SK-N-SH (cell line): ENCODE results near the gene EHD1. TPM values are rescaled to one million over a fixed set of nuclear protein-coding genes. Genes with fewer than 3 reads are reported as not detected.

Experiments
- CTCF ChIA-PET: fragments of 300-600, 350-600 bp; formaldehyde crosslinking; extraction: SDS; loops from one replicate; lab custom pipeline; 2021; lab: Yijun Ruan, JAX
- POLR2A ChIA-PET: fragments of 350-600 bp; sonication (Branson Sonifier 250); formaldehyde crosslinking; extraction: SDS; loops from one replicate; lab custom pipeline; 2020; ENCODE audit warnings: antibody characterized with exemption, inconsistent platforms; lab: Yijun Ruan, JAX
- DNase-seq: peaks from one replicate; pipeline ENCODE4 v3.0.0; 2012
- H2AFZ ChIP-seq: fragments of 200-600 bp; sonication (generic); 2 replicates; pipeline ENCODE4 v1.8.1; 2016; ENCODE audit warnings: antibody characterized with exemption, mild to moderate bottlenecking, low read depth
- H3F3A ChIP-seq: fragments of 200-600 bp; sonication (generic); replicated peaks from 2 replicates; pipeline ENCODE3; 2016; ENCODE audit warnings: antibody characterized with exemption, mild to moderate bottlenecking; ENCODE audit not compliant: insufficient read depth
- H3K27ac ChIP-seq, 2 experiments: fragments of 200-500 bp in 1 of 2; fragments of 200-600 bp in 1 of 2; sonication (Bioruptor generic) in 1 of 2; sonication (generic), shearing (Covaris generic) in 1 of 2; 2 replicates each; pipeline versions ENCODE4 v1.5.1 to v1.6.1; 2014 to 2016; ENCODE audit warnings: low read depth in 2 of 2, inconsistent platforms in 1 of 2, low read length in 1 of 2, mild to moderate bottlenecking in 1 of 2, mixed read lengths in 1 of 2
- H3K27me3 ChIP-seq: fragments of 200-600 bp; sonication (generic), shearing (Covaris generic); 2 replicates; pipeline ENCODE4 v1.6.1; 2016; ENCODE audit warnings: mixed run types; ENCODE audit not compliant: insufficient read depth
- H3K36me3 ChIP-seq, 2 experiments: fragments of 200-500 bp in 1 of 2; fragments of 200-600 bp in 1 of 2; sonication (Bioruptor generic) in 1 of 2; sonication (generic) in 1 of 2; replicated peaks in 1 of 2; 2 replicates each; pipeline versions ENCODE3 to v1.5.1; 2014 to 2016; ENCODE audit warnings: low read length in 1 of 2, mild to moderate bottlenecking in 1 of 2; ENCODE audit not compliant: insufficient read depth in 2 of 2, control insufficient read depth in 1 of 2
- H3K4me1 ChIP-seq, 2 experiments: fragments of 200-500 bp in 1 of 2; fragments of 200-600 bp in 1 of 2; sonication (Bioruptor generic) in 1 of 2; sonication (generic), shearing (Covaris generic) in 1 of 2; 2 replicates each; pipeline versions ENCODE4 v1.5.1 to v1.6.1; 2014 to 2016; ENCODE audit warnings: low read depth in 1 of 2, low read length in 1 of 2, mixed run types in 1 of 2; ENCODE audit not compliant: insufficient read depth in 2 of 2, control insufficient read depth in 1 of 2
- H3K4me2 ChIP-seq: fragments of 200-600 bp; sonication (generic), shearing (Covaris generic); 2 replicates; pipeline ENCODE4 v1.6.1; 2017; ENCODE audit warnings: mixed run types
- H3K4me3 ChIP-seq, 2 experiments: fragments of 200-500 bp in 1 of 2; fragments of 200-600 bp in 1 of 2; sonication (Bioruptor generic) in 1 of 2; sonication (generic), shearing (Covaris generic) in 1 of 2; 2 replicates each; pipeline versions ENCODE4 v1.5.1 to v1.8.1; 2014 to 2016; ENCODE audit warnings: low read depth in 2 of 2, inconsistent platforms in 1 of 2, low read length in 1 of 2, mild to moderate bottlenecking in 1 of 2, mixed read lengths in 1 of 2, moderate library complexity in 1 of 2
- H3K79me2 ChIP-seq: fragments of 200-600 bp; sonication (generic); 2 replicates; pipeline ENCODE4 v1.8.1; 2017; ENCODE audit warnings: mild to moderate bottlenecking; ENCODE audit not compliant: insufficient read depth
- H3K9ac ChIP-seq: fragments of 200-600 bp; sonication (generic); 2 replicates; pipeline ENCODE4 v1.6.1; 2017; ENCODE audit warnings: mixed run types
- H3K9me2 ChIP-seq: fragments of 200-600 bp; sonication (generic); 2 replicates; pipeline ENCODE4 v1.6.1; 2017; ENCODE audit warnings: mixed run types
- H3K9me3 ChIP-seq: fragments of 200-600 bp; sonication (generic); 2 replicates; pipeline ENCODE4 v1.6.1; 2017; ENCODE audit warnings: mixed run types, mild to moderate bottlenecking, moderate library complexity
- H4K20me1 ChIP-seq: fragments of 200-600 bp; sonication (generic); 2 replicates; pipeline ENCODE4 v1.6.1; 2017; ENCODE audit warnings: mild to moderate bottlenecking, mixed run types; ENCODE audit not compliant: insufficient read depth
- CHD2 ChIP-seq: fragments of 150-350 bp; IDR thresholded peaks from 2 replicates; pipeline ENCODE4 v1.6.1; 2018; ENCODE audit warnings: low read length; ENCODE audit not compliant: partially characterized antibody
- FOXJ3 ChIP-seq: sonication (generic); formaldehyde crosslinking; IDR thresholded peaks from 2 replicates; pipeline ENCODE4 v1.5.1; 2020; ENCODE audit warnings: mild to moderate bottlenecking, missing genetic modification reagents
- FOXM1 ChIP-seq: IDR thresholded peaks from 2 replicates; pipeline ENCODE4 v1.4.0; 2012; ENCODE audit warnings: low read depth, mild to moderate bottlenecking
- GATA2 ChIP-seq: sonication (generic); formaldehyde crosslinking; IDR thresholded peaks from 2 replicates; pipeline ENCODE4 v1.5.0; 2020; ENCODE audit warnings: mild to moderate bottlenecking, missing genetic modification reagents
- JUND ChIP-seq: IDR thresholded peaks from 2 replicates; pipeline ENCODE4 v1.4.0; 2012
- MEF2A ChIP-seq: IDR thresholded peaks from 2 replicates; pipeline ENCODE4 v1.4.0; 2012; ENCODE audit warnings: low read depth, borderline replicate concordance
- MXI1 ChIP-seq: IDR thresholded peaks from 2 replicates; pipeline ENCODE4 v1.6.1; 2012; ENCODE audit warnings: mild to moderate bottlenecking, low read depth, low read length, improper control_type of control experiment
- POLR2AphosphoS5 ChIP-seq: IDR thresholded peaks from 2 replicates; pipeline ENCODE4 v1.6.1; 2012; ENCODE audit warnings: low read depth, low read length
- RFX5 ChIP-seq: IDR thresholded peaks from 2 replicates; pipeline ENCODE4 v1.6.1; 2012; ENCODE audit warnings: mild to moderate bottlenecking, improper control_type of control experiment, low read length
- SMC3 ChIP-seq: IDR thresholded peaks from 2 replicates; pipeline ENCODE4 v1.6.1; 2012; ENCODE audit warnings: low read depth, low read length, improper control_type of control experiment
- TAF1 ChIP-seq: IDR thresholded peaks from 2 replicates; pipeline ENCODE4 v1.6.1; 2012; ENCODE audit warnings: low read depth, mild to moderate bottlenecking, low read length, moderate library complexity, borderline replicate concordance
- TCF12 ChIP-seq: IDR thresholded peaks from 2 replicates; pipeline ENCODE4 v1.4.0; 2012
- YY1 ChIP-seq: IDR thresholded peaks from 2 replicates; pipeline ENCODE4 v1.4.0; 2012; ENCODE audit warnings: low read depth, mild to moderate bottlenecking
- WGBS: methylation state at CpG from one replicate; pipeline ENCODE4 v1.1.6; 2017; ENCODE audit warnings: low lambda C conversion rate; 5-methylcytosine and 5-hydroxymethylcytosine counted together
- polyA plus RNA-seq, 3 experiments: library from polyadenylated mRNA; depleted of rRNA; stranded (reverse); fragments of >200 nt; gene quantifications; 2 replicates each; pipeline ENCODE4 v1.2.3, GENCODE V29; 2012
- TF ChIP-seq, protein P1 (sequence below): IDR thresholded peaks from 2 replicates; pipeline ENCODE4 v1.4.0; 2012; ENCODE audit warnings: low read depth, borderline replicate concordance
- TF ChIP-seq, protein P2 (sequence below): IDR thresholded peaks from 2 replicates; pipeline ENCODE4; 2012
- TF ChIP-seq, protein P3 (sequence below): IDR thresholded peaks from 2 replicates; pipeline ENCODE4 v1.4.0; 2012; ENCODE audit warnings: low read depth, borderline replicate concordance
- TF ChIP-seq, protein P4 (sequence below): IDR thresholded peaks from 2 replicates; pipeline ENCODE4 v1.6.1; 2012; ENCODE audit warnings: mild to moderate bottlenecking, low read depth, low read length, moderate library complexity

The EHD1 gene
- polyA plus RNA-seq, 1 of the 3 experiments (the other 2 are of a cell fraction): 93.3 TPM

DNA sequence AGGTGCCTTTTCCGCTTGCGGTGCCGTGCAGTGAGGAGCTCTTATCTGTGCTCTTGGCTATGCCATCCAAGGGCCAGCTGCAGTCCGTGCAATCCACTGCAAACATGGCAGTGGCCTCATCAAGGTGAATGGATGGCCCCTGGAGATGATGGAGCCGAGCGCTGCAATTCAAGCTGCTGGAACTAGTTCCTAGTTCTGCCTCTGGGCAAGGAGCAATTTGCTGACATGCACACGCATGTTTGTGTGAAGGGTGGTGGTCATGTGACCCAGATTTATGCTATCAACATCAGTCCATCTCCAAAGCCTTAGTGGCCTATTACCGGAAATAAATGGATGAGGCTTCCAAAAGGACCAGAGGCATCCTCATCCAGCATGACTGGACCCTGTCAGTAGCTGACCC is 3.1 kb upstream of the EHD1 start:
- no peak overlapping the region for H2AFZ ChIP-seq
- H3K79me2 ChIP-seq: peaks cover 19% of the 10 kb centered on the region
- TF ChIP-seq MXI1: no peak
- TF ChIP-seq, protein P1, sequence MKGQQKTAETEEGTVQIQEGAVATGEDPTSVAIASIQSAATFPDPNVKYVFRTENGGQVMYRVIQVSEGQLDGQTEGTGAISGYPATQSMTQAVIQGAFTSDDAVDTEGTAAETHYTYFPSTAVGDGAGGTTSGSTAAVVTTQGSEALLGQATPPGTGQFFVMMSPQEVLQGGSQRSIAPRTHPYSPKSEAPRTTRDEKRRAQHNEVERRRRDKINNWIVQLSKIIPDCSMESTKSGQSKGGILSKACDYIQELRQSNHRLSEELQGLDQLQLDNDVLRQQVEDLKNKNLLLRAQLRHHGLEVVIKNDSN: peak; percentile 41; the same call in 1 of the 2 replicates
- H3K27me3 ChIP-seq: no peaks in the 10 kb centered on the region
- DNase-seq: no peak
- 91% methylated on average over 8 of the region's 8 CpGs for WGBS
- H3K9me3 ChIP-seq: no peaks in the 10 kb centered on the region
- POLR2A ChIA-PET: interaction anchor here (0.7 to 0.8 kb wide), 2 partner anchors 16 to 230 kb away, joined by 4 to 5 read pairs; partner anchors contain the start of gene TM7SF2
- no peak overlapping the region for H3K4me2 ChIP-seq
- H3K4me1 ChIP-seq: peaks cover 0 to 22% of the 10 kb centered on the region in 2 experiments; a peak in 1 of 4 replicates
- CTCF ChIA-PET: interaction anchor here (1.8 to 26.7 kb wide), 3 partner anchors 13 to 133 kb away, joined by 5 to 530 read pairs (median 18); partner anchors contain the start of genes ARL2 and CDC42BPG
- no peak overlapping the region for H3K4me3 ChIP-seq
- peaks cover 3% of the 10 kb centered on the region for H4K20me1 ChIP-seq
- no peak overlapping the region for H3K9ac ChIP-seq
- peaks cover 5% of the 10 kb centered on the region for H3F3A ChIP-seq
- H3K9me2 ChIP-seq: no peaks in the 10 kb centered on the region
- H3K27ac ChIP-seq: no peak overlapping the region
- H3K36me3 ChIP-seq: no peaks in the 10 kb centered on the region

DNA sequence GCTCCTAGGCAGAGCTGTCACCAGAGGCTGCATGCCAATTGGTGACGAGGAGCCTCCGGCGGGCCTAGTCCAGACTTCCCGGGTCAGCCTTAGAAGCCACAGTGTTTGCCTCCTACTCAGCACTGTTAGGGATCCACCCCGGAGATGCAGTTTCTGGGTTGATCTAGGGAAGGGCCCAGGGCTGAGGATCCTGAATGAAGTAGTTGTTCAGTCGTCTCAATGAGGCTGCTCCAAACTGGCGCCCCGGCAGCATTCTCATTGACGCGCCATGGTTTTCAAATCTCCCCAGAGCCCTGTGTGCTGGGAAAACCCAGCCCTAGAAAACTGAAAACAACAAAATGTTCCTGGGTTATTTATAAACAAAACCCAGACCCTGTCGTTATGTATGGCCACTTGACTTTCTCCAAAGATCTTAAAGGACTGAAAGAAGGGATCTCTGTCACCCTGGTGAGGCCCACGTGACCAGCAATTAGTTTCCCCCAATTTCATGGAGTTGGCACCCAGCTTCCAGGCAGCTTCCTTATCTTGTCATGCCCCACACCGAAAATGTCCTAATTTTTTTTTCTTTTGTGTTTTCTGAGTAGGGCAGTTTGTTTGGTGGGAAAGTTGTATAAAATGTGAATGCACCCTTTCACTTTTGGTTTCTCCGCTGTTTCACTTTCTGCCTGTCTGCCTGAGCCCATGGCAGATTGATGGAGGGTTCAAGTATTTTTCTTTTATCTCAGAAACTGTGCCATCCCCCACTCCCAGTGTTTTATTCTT is 2.0 kb upstream of the EHD1 start:
- Histone ChIP-seq H3K4me3 (no peak overlapping the region), H3K27me3 (no peaks in the 10 kb centered on the region), H3K36me3 (no peaks in the 10 kb centered on the region), H4K20me1 (peaks cover 13% of the 10 kb centered on the region), H3K9me2 (no peaks in the 10 kb centered on the region), H3F3A (no peaks in the 10 kb centered on the region), H3K4me2 (no peak overlapping the region), H2AFZ (no peak overlapping the region), H3K27ac (no peak overlapping the region), H3K9ac (no peak overlapping the region), H3K79me2 (peaks cover 29% of the 10 kb centered on the region), H3K9me3 (no peaks in the 10 kb centered on the region), H3K4me1 (peaks cover 5 to 32% of the 10 kb centered on the region in 2 experiments; a peak in 2 of 4 replicates)
- TF ChIP-seq MEF2A (no peak), RFX5 (no peak), POLR2AphosphoS5 (no peak), JUND (no peak), TAF1 (no peak), SMC3 (no peak), MXI1 (no peak), FOXJ3 (CRISPR knock-in tag) (no peak), CHD2 (no peak), FOXM1 (no peak), TCF12 (no peak), YY1 (no peak), GATA2 (CRISPR knock-in tag) (no peak)
- TF ChIP-seq, protein P2, sequence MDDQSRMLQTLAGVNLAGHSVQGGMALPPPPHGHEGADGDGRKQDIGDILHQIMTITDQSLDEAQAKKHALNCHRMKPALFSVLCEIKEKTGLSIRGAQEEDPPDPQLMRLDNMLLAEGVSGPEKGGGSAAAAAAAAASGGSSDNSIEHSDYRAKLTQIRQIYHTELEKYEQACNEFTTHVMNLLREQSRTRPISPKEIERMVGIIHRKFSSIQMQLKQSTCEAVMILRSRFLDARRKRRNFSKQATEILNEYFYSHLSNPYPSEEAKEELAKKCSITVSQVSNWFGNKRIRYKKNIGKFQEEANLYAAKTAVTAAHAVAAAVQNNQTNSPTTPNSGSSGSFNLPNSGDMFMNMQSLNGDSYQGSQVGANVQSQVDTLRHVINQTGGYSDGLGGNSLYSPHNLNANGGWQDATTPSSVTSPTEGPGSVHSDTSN: no peak
- TF ChIP-seq, protein P3, sequence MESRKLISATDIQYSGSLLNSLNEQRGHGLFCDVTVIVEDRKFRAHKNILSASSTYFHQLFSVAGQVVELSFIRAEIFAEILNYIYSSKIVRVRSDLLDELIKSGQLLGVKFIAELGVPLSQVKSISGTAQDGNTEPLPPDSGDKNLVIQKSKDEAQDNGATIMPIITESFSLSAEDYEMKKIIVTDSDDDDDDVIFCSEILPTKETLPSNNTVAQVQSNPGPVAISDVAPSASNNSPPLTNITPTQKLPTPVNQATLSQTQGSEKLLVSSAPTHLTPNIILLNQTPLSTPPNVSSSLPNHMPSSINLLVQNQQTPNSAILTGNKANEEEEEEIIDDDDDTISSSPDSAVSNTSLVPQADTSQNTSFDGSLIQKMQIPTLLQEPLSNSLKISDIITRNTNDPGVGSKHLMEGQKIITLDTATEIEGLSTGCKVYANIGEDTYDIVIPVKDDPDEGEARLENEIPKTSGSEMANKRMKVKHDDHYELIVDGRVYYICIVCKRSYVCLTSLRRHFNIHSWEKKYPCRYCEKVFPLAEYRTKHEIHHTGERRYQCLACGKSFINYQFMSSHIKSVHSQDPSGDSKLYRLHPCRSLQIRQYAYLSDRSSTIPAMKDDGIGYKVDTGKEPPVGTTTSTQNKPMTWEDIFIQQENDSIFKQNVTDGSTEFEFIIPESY: no peak
- TF ChIP-seq, protein P4, sequence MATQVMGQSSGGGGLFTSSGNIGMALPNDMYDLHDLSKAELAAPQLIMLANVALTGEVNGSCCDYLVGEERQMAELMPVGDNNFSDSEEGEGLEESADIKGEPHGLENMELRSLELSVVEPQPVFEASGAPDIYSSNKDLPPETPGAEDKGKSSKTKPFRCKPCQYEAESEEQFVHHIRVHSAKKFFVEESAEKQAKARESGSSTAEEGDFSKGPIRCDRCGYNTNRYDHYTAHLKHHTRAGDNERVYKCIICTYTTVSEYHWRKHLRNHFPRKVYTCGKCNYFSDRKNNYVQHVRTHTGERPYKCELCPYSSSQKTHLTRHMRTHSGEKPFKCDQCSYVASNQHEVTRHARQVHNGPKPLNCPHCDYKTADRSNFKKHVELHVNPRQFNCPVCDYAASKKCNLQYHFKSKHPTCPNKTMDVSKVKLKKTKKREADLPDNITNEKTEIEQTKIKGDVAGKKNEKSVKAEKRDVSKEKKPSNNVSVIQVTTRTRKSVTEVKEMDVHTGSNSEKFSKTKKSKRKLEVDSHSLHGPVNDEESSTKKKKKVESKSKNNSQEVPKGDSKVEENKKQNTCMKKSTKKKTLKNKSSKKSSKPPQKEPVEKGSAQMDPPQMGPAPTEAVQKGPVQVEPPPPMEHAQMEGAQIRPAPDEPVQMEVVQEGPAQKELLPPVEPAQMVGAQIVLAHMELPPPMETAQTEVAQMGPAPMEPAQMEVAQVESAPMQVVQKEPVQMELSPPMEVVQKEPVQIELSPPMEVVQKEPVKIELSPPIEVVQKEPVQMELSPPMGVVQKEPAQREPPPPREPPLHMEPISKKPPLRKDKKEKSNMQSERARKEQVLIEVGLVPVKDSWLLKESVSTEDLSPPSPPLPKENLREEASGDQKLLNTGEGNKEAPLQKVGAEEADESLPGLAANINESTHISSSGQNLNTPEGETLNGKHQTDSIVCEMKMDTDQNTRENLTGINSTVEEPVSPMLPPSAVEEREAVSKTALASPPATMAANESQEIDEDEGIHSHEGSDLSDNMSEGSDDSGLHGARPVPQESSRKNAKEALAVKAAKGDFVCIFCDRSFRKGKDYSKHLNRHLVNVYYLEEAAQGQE: no peak
- ChIA-PET CTCF (interaction anchor here (0.8 to 26.7 kb wide), 4 partner anchors 14 to 36 kb away, joined by 3 to 530 read pairs (median 14); partner anchors contain the start of gene CDC42BPG), POLR2A (interaction anchor here (0.7 kb wide), 1 partner anchor 17 kb away, joined by 5 read pairs; no protein-coding TSS in a partner anchor)
- DNase-seq: no peak
- whole genome bisulfite sequencing: 91% methylated on average over 14 of the region's 14 CpGs
